ENCODE results near the gene MUC5AC. TPM values are rescaled to one million over a fixed set of nuclear protein-coding genes. Genes with fewer than 3 reads are reported as not detected.

MUC5AC gene
- total and polyA plus RNA-seq, 2 donors (not counting 1 experiment from before 2014, with no cell fraction given): not detected

GRCh38 chr11:1237851-1238250 lies 80.1 kb downstream of the MUC5AC start:
- H3K27me3 ChIP-seq (ENCODE audit: control insufficient read depth, insufficient read depth, low read length): no peaks in the 10 kb centered on the region
- H3K4me3 ChIP-seq (replicated peaks in 1 of 4; ENCODE audit: control extremely low read depth in 1 of 4, insufficient read depth in 1 of 4, low read depth in 3 of 4, low read length in 4 of 4): no peak overlapping the region
- H3K9ac ChIP-seq (ENCODE audit: insufficient read depth, low read length): no peak overlapping the region
- no peaks in the 10 kb centered on the region for H3K4me1 ChIP-seq (ENCODE audit: control insufficient read depth, extremely low read depth, insufficient read depth, low read length)
- no peak overlapping the region for H2AFZ ChIP-seq (ENCODE audit: low read length)
- H4K20me1 ChIP-seq (ENCODE audit: control insufficient read depth, extremely low read depth, insufficient read depth, low read length): no peaks in the 10 kb centered on the region
- no peaks in the 10 kb centered on the region for H3K9me3 ChIP-seq (ENCODE audit: control insufficient read depth, insufficient read depth, low read depth, low read length)
- no peaks in the 10 kb centered on the region for H3K36me3 ChIP-seq (ENCODE audit: control insufficient read depth, insufficient read depth, low read length)
- no peak for TF ChIP-seq EZH2 (IDR thresholded peaks at IDR 0.05; ENCODE audit: low read length, missing control alignments)
- TF ChIP-seq, protein P1, sequence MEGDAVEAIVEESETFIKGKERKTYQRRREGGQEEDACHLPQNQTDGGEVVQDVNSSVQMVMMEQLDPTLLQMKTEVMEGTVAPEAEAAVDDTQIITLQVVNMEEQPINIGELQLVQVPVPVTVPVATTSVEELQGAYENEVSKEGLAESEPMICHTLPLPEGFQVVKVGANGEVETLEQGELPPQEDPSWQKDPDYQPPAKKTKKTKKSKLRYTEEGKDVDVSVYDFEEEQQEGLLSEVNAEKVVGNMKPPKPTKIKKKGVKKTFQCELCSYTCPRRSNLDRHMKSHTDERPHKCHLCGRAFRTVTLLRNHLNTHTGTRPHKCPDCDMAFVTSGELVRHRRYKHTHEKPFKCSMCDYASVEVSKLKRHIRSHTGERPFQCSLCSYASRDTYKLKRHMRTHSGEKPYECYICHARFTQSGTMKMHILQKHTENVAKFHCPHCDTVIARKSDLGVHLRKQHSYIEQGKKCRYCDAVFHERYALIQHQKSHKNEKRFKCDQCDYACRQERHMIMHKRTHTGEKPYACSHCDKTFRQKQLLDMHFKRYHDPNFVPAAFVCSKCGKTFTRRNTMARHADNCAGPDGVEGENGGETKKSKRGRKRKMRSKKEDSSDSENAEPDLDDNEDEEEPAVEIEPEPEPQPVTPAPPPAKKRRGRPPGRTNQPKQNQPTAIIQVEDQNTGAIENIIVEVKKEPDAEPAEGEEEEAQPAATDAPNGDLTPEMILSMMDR (conservative IDR thresholded peaks at IDR 0.05 in 1 of 2, IDR thresholded peaks at IDR 0.05 in 1 of 2; ENCODE audit: low read depth in 1 of 2, low read length in 2 of 2): no peak
- DNase-seq (ENCODE audit: low read depth in 2 of 2): no peak
- no peak overlapping the region for H3K4me2 ChIP-seq (ENCODE audit: extremely low read depth, insufficient read depth, low read length)
- no peak overlapping the region for H3K27ac ChIP-seq (ENCODE audit: insufficient read depth, low read length)
- no peaks in the 10 kb centered on the region for H3K79me2 ChIP-seq (ENCODE audit: control insufficient read depth, insufficient read depth, low read length)

- Histone ChIP-seq H3K27ac (ENCODE audit: insufficient read depth, low read length) (no peak overlapping the region), H3K36me3 (ENCODE audit: control insufficient read depth, insufficient read depth, low read length) (no peaks in the 10 kb centered on the region), H2AFZ (ENCODE audit: low read length) (no peak overlapping the region), H3K4me2 (ENCODE audit: extremely low read depth, insufficient read depth, low read length) (no peak overlapping the region), H3K9me3 (ENCODE audit: control insufficient read depth, insufficient read depth, low read depth, low read length) (no peaks in the 10 kb centered on the region), H3K4me1 (ENCODE audit: control insufficient read depth, extremely low read depth, insufficient read depth, low read length) (no peaks in the 10 kb centered on the region), H3K9ac (ENCODE audit: insufficient read depth, low read length) (no peak overlapping the region), H3K79me2 (ENCODE audit: control insufficient read depth, insufficient read depth, low read length) (no peaks in the 10 kb centered on the region), H3K4me3 (replicated peaks in 1 of 4; ENCODE audit: control extremely low read depth in 1 of 4, insufficient read depth in 1 of 4, low read depth in 3 of 4, low read length in 4 of 4) (no peak overlapping the region), H3K27me3 (ENCODE audit: control insufficient read depth, insufficient read depth, low read length) (no peaks in the 10 kb centered on the region), H4K20me1 (ENCODE audit: control insufficient read depth, extremely low read depth, insufficient read depth, low read length) (no peaks in the 10 kb centered on the region)
- TF ChIP-seq, protein P1 (conservative IDR thresholded peaks at IDR 0.05 in 1 of 2, IDR thresholded peaks at IDR 0.05 in 1 of 2; ENCODE audit: low read depth in 1 of 2, low read length in 2 of 2): no peak
- no peak for TF ChIP-seq EZH2 (IDR thresholded peaks at IDR 0.05; ENCODE audit: low read length, missing control alignments)
- DNase-seq (ENCODE audit: low read depth in 2 of 2): no peak
Measured at GRCh38 chr11:1238767-1239595, 81.2 kb downstream of the MUC5AC start.

DNA sequence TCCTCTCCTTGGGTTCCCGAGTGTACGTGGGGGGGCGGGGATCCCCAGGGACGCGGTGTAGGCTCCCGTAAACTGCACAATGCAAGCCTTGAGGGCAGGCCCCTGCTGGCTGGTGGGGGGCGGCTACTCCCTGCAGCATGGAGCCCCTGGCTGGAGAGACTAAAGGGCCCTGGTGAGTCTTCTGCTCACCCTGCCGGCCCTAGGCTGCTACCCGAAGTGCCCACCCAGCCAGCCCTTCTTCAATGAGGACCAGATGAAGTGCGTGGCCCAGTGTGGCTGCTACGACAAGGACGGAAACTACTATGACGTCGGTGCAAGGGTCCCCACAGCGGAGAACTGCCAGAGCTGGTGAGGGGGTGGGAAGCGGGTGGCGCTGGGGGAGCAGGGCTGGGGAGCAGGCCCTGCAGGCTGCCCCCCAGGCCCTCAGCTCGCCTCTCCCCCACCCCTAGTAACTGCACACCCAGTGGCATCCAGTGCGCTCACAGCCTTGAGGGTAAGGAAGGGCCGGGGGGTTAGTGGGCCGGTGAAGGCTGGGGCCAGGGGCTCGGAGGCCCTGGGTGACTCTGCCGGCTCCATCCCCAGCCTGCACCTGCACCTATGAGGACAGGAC lies 81.9 kb downstream of the MUC5AC start:
- no peaks in the 10 kb centered on the region for H3K36me3 ChIP-seq (ENCODE audit: control insufficient read depth, insufficient read depth, low read length)
- H4K20me1 ChIP-seq (ENCODE audit: control insufficient read depth, extremely low read depth, insufficient read depth, low read length): no peaks in the 10 kb centered on the region
- H3K79me2 ChIP-seq (ENCODE audit: control insufficient read depth, insufficient read depth, low read length): no peaks in the 10 kb centered on the region
- H3K4me3 ChIP-seq (replicated peaks in 1 of 4; ENCODE audit: control extremely low read depth in 1 of 4, insufficient read depth in 1 of 4, low read depth in 3 of 4, low read length in 4 of 4): no peak overlapping the region
- no peaks in the 10 kb centered on the region for H3K9me3 ChIP-seq (ENCODE audit: control insufficient read depth, insufficient read depth, low read depth, low read length)
- TF ChIP-seq EZH2 (IDR thresholded peaks at IDR 0.05; ENCODE audit: low read length, missing control alignments): no peak
- TF ChIP-seq, protein P1 (conservative IDR thresholded peaks at IDR 0.05 in 1 of 2, IDR thresholded peaks at IDR 0.05 in 1 of 2; ENCODE audit: low read depth in 1 of 2, low read length in 2 of 2): no peak
- H3K4me1 ChIP-seq (ENCODE audit: control insufficient read depth, extremely low read depth, insufficient read depth, low read length): no peaks in the 10 kb centered on the region
- no peak overlapping the region for H2AFZ ChIP-seq (ENCODE audit: low read length)
- H3K27ac ChIP-seq (ENCODE audit: insufficient read depth, low read length): no peak overlapping the region
- no peak for DNase-seq (ENCODE audit: low read depth in 2 of 2)
- H3K27me3 ChIP-seq (ENCODE audit: control insufficient read depth, insufficient read depth, low read length): no peaks in the 10 kb centered on the region
- no peak overlapping the region for H3K4me2 ChIP-seq (ENCODE audit: extremely low read depth, insufficient read depth, low read length)
- H3K9ac ChIP-seq (ENCODE audit: insufficient read depth, low read length): no peak overlapping the region
